ENCODE measurements around the gene HEBP1. TPM values are rescaled to one million over a fixed set of nuclear protein-coding genes. Genes with fewer than 3 reads are reported as not detected.

Gene HEBP1
- total RNA-seq, 6 donors from 2014 or later: 25.1 to 70.9 (median 63.7) TPM

DNA sequence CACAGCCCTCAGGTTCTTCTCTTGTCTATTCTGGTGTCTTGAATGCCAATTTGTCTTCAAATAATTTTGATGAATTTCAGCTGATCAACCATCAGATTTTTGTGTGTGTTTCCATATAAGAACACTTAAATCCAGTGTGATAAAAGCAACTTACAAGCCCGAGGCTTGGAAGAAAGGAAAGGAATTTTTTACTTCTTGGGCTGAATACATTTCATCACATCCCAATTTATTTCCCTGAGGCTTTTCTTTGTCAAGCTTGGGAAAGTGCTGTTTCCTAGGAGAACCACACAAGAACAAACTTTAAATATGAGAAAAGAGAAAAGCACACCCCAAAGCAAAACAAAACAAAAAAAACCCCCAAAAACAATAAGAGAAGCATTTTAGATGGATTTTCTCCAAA is 74.7 kb downstream of the HEBP1 start:
- 44 to 52% methylated on average over 1 of the region's 1 CpG for WGBS, 2 donors
- Histone ChIP-seq H3K27ac (no peak overlapping the region), H3K4me3 (no peak overlapping the region), H3K36me3 (no peaks in the 10 kb centered on the region), H3K27me3 (no peaks in the 10 kb centered on the region), H3K4me1 (peaks cover 0 to 5% (median 0%) of the 10 kb centered on the region in 4 donors), H3K9me3 (no peaks in the 10 kb centered on the region)
- TF ChIP-seq CTCF (IDR thresholded peaks at IDR 0.05): no peak
- no peak for TF ChIP-seq POLR2AphosphoS5 (IDR thresholded peaks at IDR 0.05)
- TF ChIP-seq EP300 (IDR thresholded peaks at IDR 0.05): no peak
- no peak for TF ChIP-seq POLR2A (IDR thresholded peaks at IDR 0.05)
- DNase-seq (no peak), ATAC-seq (ENCODE audit: low FRiP score in 2 of 2) (no peak)

Small RNAs within 50 kb of the gene (small RNA-seq; reads per million reads assigned to genes)
- gene RF00604: 0 to 0.18 (median 0) reads per million in 4 donors

Other genes starting within 250 kb of the HEBP1 start
- 10 to 100 TPM in 5 of 6 donors, 1 to 10 TPM in 1; 8.5 to 36.5 (median 15.6) TPM for gene APOLD1, start 214.6 kb downstream of the HEBP1 start, total RNA-seq
- 10 to 100 TPM; 34.0 to 64.0 (median 45.2) TPM for gene DDX47, start 186.9 kb downstream of the HEBP1 start, total RNA-seq
- 100 to 1,000 TPM; 194 to 890 (median 653) TPM for gene GPRC5A, start 108.7 kb downstream of the HEBP1 start, total RNA-seq
- gene GPRC5D, start 48.1 kb downstream of the HEBP1 start, total RNA-seq: 1 to 10 TPM in 1 of 6 donors, under 1 TPM in 1, not detected in 4; 0.66 to 2.1 TPM
- gene FAM234B, start 44.1 kb upstream of the HEBP1 start, total RNA-seq: 10 to 100 TPM in 1 of 6 donors, 1 to 10 TPM in 5; 3.1 to 16.2 (median 8.8) TPM
- not detected for gene GSG1, start 103.4 kb upstream of the HEBP1 start, total RNA-seq
- gene EMP1, start 196.5 kb upstream of the HEBP1 start, total RNA-seq: 100 to 1,000 TPM in 4 of 6 donors, 10 to 100 TPM in 2; 18.9 to 360 (median 165) TPM

All from upper lobe of left lung (tissue), 6 donors.